ENCODE results near the gene PET117. TPM values are rescaled to one million over a fixed set of nuclear protein-coding genes. Genes with fewer than 3 reads are reported as not detected.

Gene PET117
- total RNA-seq, 2 donors from 2014 or later = 9.6 to 10.5 TPM

DNA sequence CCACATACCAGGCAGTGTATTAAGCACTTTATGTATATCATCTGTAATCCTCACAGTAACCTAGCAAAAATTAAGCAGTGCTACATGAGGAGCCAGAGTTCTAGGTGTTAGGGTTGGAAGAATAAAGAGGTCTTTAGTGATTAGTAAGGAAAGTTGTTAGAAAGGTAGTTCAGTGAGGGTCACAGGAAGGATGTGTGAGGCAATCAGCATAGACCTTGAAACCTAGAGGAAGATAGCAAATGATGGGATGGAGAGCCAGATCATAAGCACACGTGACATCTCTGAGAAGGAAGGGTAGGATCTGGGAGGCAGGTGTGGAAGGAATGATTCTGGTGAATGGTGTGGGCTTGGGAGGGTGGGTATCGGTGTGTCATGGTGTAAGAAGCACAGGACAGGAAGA is 2.2 kb downstream of the PET117 start:
- Histone ChIP-seq H3K9me3 (no peaks in the 10 kb centered on the region), H3K27me3 (no peaks in the 10 kb centered on the region), H3K27ac (no peak overlapping the region), H3K4me1 (peaks cover 0 to 25% of the 10 kb centered on the region in 2 donors), H3K36me3 (peaks cover 10% of the 10 kb centered on the region), H3K4me3 (no peak overlapping the region)
- TF ChIP-seq, protein P1, sequence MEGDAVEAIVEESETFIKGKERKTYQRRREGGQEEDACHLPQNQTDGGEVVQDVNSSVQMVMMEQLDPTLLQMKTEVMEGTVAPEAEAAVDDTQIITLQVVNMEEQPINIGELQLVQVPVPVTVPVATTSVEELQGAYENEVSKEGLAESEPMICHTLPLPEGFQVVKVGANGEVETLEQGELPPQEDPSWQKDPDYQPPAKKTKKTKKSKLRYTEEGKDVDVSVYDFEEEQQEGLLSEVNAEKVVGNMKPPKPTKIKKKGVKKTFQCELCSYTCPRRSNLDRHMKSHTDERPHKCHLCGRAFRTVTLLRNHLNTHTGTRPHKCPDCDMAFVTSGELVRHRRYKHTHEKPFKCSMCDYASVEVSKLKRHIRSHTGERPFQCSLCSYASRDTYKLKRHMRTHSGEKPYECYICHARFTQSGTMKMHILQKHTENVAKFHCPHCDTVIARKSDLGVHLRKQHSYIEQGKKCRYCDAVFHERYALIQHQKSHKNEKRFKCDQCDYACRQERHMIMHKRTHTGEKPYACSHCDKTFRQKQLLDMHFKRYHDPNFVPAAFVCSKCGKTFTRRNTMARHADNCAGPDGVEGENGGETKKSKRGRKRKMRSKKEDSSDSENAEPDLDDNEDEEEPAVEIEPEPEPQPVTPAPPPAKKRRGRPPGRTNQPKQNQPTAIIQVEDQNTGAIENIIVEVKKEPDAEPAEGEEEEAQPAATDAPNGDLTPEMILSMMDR (IDR thresholded peaks at IDR 0.05) = no peak
- no peak for DNase-seq (ENCODE audit: low spot score)

DNA sequence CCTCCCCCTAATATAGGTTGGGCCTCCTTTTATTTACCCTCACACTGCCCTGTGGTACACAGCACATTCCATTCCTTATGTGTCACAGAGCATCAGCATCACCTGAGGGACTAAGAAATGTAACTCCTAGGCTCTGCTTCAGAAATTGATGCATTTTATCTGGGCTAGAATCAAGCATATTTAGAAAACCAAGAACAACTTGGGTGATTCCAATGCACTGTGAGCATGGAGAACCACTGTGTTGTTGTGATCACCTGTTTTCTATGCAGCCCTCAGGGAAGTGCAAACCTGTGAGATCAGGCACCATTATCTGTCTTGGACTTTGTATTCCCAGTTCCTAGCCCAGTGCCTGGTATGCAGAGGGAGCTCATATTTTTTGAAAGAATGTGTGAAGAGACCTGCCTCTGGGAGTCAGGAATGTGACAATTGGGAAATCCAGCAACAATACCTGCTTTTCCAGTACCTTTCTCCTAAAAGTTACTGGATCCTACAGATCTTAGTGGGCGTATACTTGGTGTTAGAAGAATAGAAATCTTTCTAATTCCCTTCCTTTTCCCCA is 7.0 kb downstream of the PET117 start:
- no peak for DNase-seq (ENCODE audit: low spot score)
- Histone ChIP-seq H3K36me3 (peaks cover 10% of the 10 kb centered on the region), H3K4me3 (no peak overlapping the region), H3K9me3 (no peaks in the 10 kb centered on the region), H3K27me3 (no peaks in the 10 kb centered on the region), H3K4me1 (peaks cover 0 to 5% of the 10 kb centered on the region in 2 donors), H3K27ac (no peak overlapping the region)
- TF ChIP-seq, protein P1 (IDR thresholded peaks at IDR 0.05) = no peak

DNA sequence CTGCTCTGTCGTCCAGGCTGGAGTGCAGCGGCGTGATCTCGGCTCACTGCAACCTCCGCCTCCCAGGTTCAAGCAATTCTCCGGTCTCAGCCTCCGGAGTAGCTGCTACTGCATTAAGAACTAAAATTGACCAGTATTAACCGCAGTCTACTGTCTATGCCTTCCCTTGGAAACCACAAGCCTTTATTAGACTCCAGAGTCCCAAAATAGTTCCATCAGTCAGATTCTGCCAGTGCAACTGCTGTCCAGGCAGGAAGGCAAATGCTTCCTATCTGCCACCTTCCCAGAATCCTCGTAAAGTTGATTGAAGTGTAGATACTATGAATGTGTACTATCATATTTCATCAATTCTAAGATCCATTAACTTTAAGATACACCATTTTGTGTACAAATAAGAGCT is 16.7 kb downstream of the PET117 start:
- Histone ChIP-seq H3K9me3 (no peaks in the 10 kb centered on the region), H3K27ac (no peak overlapping the region), H3K36me3 (peaks cover 31% of the 10 kb centered on the region), H3K4me1 (no peaks in the 10 kb centered on the region), H3K27me3 (no peaks in the 10 kb centered on the region), H3K4me3 (no peak overlapping the region)
- DNase-seq (ENCODE audit: low spot score) = no peak
- TF ChIP-seq, protein P1 (IDR thresholded peaks at IDR 0.05) = no peak

DNA sequence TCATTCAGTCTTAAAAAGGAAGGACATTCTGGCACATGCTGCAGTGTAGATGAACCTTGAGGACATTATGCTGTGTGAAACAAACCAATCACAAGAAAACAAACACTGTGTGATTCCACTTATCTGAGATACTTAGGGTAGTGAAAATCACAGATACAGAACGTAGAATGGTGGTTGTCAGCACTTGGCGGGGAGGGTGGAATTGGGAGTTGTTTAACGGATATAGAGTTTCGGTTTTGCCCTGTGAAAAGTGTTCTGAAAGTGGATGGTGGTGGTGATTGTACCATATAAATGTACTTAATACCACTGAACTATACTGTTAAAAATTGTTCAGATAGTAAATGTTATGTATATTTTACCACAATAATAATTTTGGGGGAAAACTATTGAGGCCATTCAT is 18.4 kb downstream of the PET117 start:
- TF ChIP-seq, protein P1 (IDR thresholded peaks at IDR 0.05) = no peak
- H3K9me3 ChIP-seq = no peaks in the 10 kb centered on the region
- H3K36me3 ChIP-seq = peaks cover 35% of the 10 kb centered on the region

DNA sequence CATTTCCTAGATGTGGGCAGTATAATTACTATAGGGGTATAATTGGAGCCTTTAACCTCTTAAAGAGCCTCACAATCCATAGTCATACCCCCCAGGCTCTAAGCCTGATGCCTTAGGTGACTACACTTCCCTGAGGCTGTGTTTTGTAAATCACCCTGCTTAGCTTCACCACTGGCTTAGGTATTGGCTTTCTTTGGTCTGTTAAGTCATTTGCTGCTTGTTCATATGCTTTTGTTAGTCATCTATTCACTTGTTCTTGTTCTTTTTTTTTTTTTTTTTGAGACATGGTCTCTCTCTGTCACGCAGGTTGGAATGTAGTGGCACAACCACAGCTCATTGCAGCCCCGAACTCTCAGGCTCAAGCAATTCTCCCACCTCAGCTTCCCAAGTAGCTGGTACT is 26.7 kb downstream of the PET117 start:
- H3K36me3 ChIP-seq = peaks cover 34% of the 10 kb centered on the region
- H3K4me1 ChIP-seq = peaks cover 0 to 7% of the 10 kb centered on the region in 2 donors
- TF ChIP-seq, protein P1 (IDR thresholded peaks at IDR 0.05) = no peak
- H3K27ac ChIP-seq = no peak overlapping the region
- no peak overlapping the region for H3K4me3 ChIP-seq
- no peak for DNase-seq (ENCODE audit: low spot score)
- no peaks in the 10 kb centered on the region for H3K27me3 ChIP-seq
- no peaks in the 10 kb centered on the region for H3K9me3 ChIP-seq

More for the DNA sequence above, 18.4 kb downstream of the PET117 start:
- H3K4me3 ChIP-seq = no peak overlapping the region
- H3K4me1 ChIP-seq = no peaks in the 10 kb centered on the region
- no peak overlapping the region for H3K27ac ChIP-seq
- H3K27me3 ChIP-seq = no peaks in the 10 kb centered on the region
- no peak for DNase-seq (ENCODE audit: low spot score)

DNA sequence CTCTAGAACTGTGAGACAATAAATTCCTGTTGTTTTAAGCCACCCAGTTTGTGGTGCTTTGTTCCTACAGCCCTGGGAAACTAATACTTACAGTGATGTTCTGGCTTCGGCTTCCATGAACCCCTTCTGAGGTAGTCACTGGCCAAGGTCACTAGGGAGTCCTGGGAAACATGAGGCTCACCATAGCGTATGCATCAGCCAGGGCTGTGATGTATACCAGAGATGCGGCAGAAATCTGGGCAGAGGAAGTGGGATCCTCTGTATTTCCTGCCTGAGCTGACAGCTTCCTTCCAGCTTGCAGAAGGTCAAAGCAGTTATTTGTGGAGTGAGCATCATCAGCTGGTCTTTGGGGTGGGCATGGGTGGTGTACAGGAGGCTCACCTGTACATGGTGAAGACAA is 27.9 kb downstream of the PET117 start:
- TF ChIP-seq, protein P1 (IDR thresholded peaks at IDR 0.05) = no peak
- DNase-seq (ENCODE audit: low spot score) = no peak
- Histone ChIP-seq H3K4me1 (peaks cover 0 to 7% of the 10 kb centered on the region in 2 donors), H3K27me3 (no peaks in the 10 kb centered on the region), H3K9me3 (no peaks in the 10 kb centered on the region), H3K36me3 (peaks cover 32% of the 10 kb centered on the region), H3K4me3 (no peak overlapping the region), H3K27ac (no peak overlapping the region)

All from right atrium auricular region (tissue), 2 donors.